Limb (tissue), 2 donors: ENCODE measurements around the gene NUP153.

ENCODE experiments used
- DNase-seq, 2 donors: peaks; one replicate each; pipeline ENCODE4 v3.0.0-alpha.2; 2016; ENCODE audit errors: extremely low spot score in 2 of 2

The NUP153 gene

GRCh38 chr6:17663226-17663625 is 43.5 kb downstream of the NUP153 start:
- no peak for DNase-seq

GRCh38 chr6:17662585-17662984 is 44.1 kb downstream of the NUP153 start:
- no peak for DNase-seq

DNA sequence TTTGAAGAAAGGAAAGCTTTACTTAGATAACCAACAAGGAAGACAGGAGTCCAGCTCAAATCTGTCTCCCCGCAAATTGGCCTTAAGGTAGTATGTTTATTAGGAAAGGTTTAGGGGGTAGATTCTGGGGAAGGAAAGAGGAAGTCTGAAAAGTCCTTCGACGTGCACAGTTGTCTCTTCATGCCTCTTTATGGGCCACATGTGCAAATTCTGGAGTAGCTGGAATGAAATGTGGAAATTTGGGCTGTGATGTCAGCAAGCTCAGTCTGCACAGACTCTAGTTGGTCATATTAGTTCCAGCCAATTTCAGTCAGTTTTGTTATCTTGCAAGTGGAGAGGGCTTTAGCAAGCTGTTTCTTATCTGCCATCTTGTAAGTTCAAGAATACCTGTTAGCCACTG is 50.1 kb downstream of the NUP153 start:
- no peak for DNase-seq

DNA sequence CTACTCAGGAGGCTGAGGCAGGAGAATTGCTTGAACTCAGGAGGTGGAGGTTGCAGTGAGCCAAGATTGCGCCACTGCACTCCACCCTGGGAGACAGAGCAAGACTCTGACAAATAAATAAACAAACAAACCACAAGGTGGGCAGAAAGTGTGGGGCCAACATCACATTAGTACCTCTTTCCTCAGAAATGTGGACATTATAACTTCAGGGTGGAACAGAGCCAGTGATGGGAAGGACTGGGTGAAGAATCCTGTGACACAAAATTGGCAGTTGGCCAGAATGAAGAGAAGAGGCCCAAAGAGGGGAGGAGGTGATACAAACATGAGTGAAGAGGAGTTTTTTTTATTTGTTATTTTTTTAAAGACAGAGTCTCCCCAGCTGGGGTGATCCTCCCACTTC is 50.6 kb downstream of the NUP153 start:
- no peak for DNase-seq

- no peak for DNase-seq
These were observed 53.4 kb downstream of the NUP153 start for GRCh38 chr6:17653198-17653882.

GRCh38 chr6:17650656-17651309 is 55.9 kb downstream of the NUP153 start:
- no peak for DNase-seq

- DNase-seq, result no peak
These were observed 58.0 kb downstream of the NUP153 start for GRCh38 chr6:17648745-17649144.

DNA sequence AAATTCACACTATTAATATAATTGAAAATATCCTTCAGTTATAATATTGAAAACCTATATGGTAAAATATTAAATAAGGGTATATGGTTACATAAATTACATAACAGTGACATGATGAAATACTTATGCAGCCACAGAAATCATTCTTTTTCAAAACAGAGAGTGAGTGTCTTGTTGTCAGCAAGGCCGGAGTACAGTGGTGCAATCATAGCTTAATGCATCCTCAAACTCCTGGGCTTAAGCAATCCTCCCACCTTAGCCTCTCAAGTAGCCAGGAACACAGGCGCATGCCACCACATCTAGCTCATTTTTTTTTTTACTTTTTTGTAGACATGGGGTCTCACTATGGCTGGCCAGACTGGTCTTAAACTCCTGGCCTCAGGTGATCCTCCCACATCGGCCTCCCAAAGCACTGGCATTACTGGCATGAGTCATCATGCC is 66.2 kb downstream of the NUP153 start:
- DNase-seq, result no peak

GRCh38 chr6:17638212-17638715 is 68.5 kb downstream of the NUP153 start:
- DNase-seq, result no peak

GRCh38 chr6:17635568-17635967 is 71.2 kb downstream of the NUP153 start:
- no peak for DNase-seq

DNA sequence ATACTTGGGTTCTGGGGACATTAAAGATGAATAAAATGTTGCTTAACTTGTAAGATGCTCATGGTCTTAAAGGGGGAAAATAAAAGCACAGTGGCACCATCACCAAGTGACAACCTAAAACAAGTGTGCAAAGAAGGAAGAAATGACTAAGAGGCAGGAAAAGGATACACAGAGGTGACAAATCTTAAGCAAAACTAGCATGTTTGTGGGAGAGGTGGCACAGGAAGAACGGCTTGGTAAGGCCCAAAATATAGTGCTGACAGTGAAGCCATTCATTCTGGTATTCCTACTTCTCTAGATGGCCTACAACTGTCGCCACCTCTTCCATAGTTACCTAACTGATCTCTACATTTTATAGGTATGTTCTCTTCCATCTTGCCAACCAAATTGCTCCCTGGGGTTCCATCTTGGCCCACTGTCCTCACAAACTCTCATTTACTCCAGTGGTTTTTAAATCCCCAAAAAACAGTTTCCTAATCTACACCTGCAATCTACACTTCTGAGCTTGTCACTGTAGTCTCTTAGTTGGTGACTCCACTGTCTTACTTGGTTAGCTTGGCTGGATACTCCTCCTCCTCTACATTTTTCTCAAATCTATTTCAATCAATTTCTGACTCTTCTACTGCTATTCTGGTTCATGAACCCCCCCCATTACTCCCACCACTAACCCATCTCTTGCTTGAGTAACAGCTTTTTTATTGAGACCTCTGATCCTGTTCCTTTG is 73.1 kb downstream of the NUP153 start:
- no peak for DNase-seq

- DNase-seq, result no peak
These were observed 73.8 kb downstream of the NUP153 start for GRCh38 chr6:17632934-17633333.

- DNase-seq, result no peak
These were observed 76.1 kb downstream of the NUP153 start for GRCh38 chr6:17630511-17631073.

DNA sequence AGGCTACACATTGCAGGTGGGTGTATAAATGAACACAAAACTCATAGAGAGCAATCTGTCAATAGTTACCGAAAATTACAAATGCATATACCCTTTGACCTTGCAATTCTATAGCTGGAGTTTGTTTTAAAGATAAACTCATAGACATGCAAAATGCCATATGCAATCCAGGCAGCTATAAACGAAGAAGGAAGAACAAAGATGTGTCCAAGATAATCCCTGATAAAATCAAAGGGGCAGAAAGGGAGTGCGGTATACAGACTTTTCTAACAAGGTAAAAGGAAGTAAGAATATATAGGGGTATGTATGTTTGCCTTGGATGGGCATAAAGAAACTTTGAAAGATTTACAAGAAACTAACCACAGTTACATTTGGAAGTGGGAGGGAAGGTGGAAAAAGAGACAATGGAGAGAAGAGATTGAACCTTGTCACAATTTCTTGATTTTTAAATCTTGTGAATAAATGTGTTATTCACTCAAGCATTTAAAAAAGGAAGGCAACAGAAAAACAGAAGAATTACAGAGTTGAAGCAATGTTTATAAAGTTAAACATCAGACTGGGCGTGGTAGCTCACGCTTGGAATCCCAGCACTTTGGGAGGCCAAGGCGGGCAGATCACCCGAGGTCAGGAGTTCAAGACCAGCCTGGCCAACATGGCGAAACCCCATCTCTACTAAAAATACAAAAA is 76.8 kb downstream of the NUP153 start:
- no peak for DNase-seq

DNA sequence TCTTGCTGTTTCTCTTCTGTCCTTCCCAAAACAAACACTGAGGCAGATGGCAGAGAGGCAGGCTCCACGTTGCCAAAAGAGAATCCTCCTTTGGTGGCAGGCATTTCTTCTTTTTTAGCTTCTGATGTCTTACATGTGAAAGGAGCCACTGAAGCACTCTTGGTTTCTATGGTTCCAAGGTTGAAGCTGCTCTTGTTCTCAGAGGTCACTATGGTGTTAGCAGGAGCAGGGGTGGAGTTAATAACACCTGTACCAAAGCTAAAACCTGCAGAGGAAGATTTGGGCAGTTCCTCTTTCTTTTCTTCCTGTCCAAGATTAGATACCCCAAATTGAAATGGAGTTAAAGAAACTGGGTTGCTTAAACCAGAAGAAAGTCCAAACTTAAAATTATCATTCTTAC is 77.9 kb downstream of the NUP153 start:
- DNase-seq, result no peak

DNA sequence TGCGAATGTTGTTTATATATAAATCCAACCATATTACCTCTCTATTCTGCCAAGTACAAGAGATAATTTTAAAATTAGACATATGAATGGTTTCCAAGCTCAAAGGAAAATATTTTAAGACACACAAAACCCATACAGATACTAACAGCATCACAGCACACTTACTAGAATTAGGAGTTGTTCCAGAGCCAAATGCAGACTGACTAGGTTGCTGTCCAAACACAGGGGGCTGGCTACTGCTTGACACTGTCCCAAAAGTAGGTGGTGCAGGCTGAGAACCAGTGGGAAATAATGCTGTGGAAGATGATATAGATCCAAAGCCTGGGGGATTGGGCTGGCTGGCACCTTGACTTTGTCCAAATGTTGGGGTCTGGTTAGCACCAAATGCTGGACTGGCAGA is 82.3 kb downstream of the NUP153 start:
- no peak for DNase-seq

- DNase-seq, result no peak
These were observed 84.6 kb downstream of the NUP153 start for GRCh38 chr6:17622144-17622543.

- DNase-seq, result no peak
These were observed 85.7 kb downstream of the NUP153 start for GRCh38 chr6:17621003-17621402.

- no peak for DNase-seq
These were observed 90.9 kb downstream of the NUP153 start for GRCh38 chr6:17615794-17616193.

DNA sequence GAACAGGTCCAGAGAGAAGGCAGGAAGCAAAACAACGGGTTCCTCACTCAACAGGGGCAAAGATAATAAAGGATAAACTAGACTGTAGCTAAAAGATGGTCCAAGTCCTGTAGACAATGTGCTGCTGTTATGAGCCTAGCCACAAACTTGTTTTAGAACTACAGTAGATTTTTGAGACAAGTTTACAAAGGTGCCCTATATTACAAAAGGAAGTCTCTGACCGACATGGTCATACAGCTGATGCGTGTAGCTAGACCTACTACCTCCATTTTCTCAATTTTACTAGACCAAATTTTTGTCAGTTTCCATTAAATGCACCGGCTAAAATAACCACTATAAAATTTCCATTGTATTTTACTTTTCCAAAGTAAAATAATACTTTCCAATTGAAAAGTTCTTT is 94.7 kb downstream of the NUP153 start:
- no peak for DNase-seq

DNA sequence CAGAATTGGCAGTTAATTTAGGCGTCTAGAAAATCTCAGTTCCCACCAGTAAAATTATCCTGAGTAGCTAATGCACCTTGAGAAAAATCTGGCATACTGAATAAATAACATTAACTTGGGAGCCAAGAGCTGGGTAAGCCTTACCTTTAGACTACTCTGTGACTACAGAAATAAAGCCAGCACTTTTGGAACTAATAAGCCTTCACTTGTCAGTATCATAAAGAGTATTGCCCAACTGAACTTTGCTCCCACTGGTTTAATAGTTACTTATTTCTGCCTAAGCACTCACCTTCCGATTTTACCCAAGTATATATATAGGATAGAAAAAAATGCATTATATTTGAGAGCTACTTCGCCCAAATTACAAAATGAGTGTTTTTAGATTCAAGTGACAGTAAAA is 95.9 kb downstream of the NUP153 start:
- DNase-seq, result no peak

GRCh38 chr6:17606606-17607005 is 100.1 kb downstream of the NUP153 start:
- no peak for DNase-seq
